ENCODE results near the gene CLSTN2. TPM values are rescaled to one million over a fixed set of nuclear protein-coding genes. Genes with fewer than 3 reads are reported as not detected.

CLSTN2 gene
- total RNA-seq, 1 experiment from 2014 or later = 0.68 TPM

DNA sequence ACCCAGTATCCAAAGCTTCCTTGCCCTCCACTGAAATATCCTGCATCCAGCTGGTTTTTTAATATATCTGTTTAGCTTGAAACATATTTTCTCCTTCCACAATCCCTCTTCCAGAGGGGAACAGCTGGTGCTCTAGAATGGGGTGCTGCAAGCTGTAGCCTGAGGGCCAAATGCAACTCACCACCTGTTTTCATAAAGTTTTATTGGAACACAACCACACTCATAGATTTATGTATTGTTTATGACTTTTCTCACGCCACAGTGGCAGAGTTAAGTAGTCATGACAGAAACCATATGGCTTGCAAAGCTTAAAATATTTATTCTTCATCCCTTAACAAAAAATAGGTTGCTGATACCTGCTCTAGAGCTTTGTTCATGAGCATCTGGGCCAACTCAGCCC is 298.7 kb downstream of the CLSTN2 start:
- Histone ChIP-seq H2AFZ (ENCODE audit: low read length) (no peak overlapping the region), H3K4me1 (ENCODE audit: insufficient read depth, low read length) (no peaks in the 10 kb centered on the region), H4K91ac (ENCODE audit: insufficient read length, low read depth, low read length) (no peak overlapping the region), H3K18ac (ENCODE audit: insufficient read length, low read depth, low read length) (no peak overlapping the region), H3K14ac (ENCODE audit: insufficient read depth, low read length) (no peak overlapping the region), H4K8ac (replicated peaks; ENCODE audit: insufficient read length, low read depth, low read length) (no peak overlapping the region), H3K79me2 (ENCODE audit: insufficient read depth, low read length) (no peaks in the 10 kb centered on the region), H2BK5ac (ENCODE audit: insufficient read length, low read length) (no peak overlapping the region), H3K23me2 (ENCODE audit: insufficient read length, low read depth, low read length, poor library complexity, severe bottlenecking) (no peaks in the 10 kb centered on the region), H3K9ac (ENCODE audit: extremely low read depth, insufficient read length, low read length) (no peak overlapping the region), H3K27ac (ENCODE audit: insufficient read length, low read depth, low read length) (no peak overlapping the region), H4K20me1 (ENCODE audit: control insufficient read depth, insufficient read depth, insufficient read length) (no peaks in the 10 kb centered on the region), H3K79me1 (ENCODE audit: insufficient read depth, low read depth, low read length, poor library complexity, severe bottlenecking) (no peaks in the 10 kb centered on the region), H2BK12ac (ENCODE audit: insufficient read length, low read depth, low read length) (no peak overlapping the region), H3K9me3 (ENCODE audit: control insufficient read depth, low read depth, low read length) (peaks cover 5% of the 10 kb centered on the region), H3K56ac (ENCODE audit: insufficient read length, low read depth, low read length) (no peak overlapping the region), H2BK120ac (ENCODE audit: low read depth, low read length, poor library complexity, severe bottlenecking) (no peak overlapping the region), H3K4ac (ENCODE audit: low read depth, low read length) (no peak overlapping the region), H3K27me3 (ENCODE audit: insufficient read depth, low read length) (no peaks in the 10 kb centered on the region), H4K5ac (ENCODE audit: insufficient read length, low read depth, low read length) (no peak overlapping the region), H3T11ph (ENCODE audit: low read length) (no peak overlapping the region), H2BK15ac (ENCODE audit: low read depth, low read length) (no peak overlapping the region), H3K4me2 (ENCODE audit: insufficient read depth, insufficient read length, low read length) (no peak overlapping the region), H2BK20ac (ENCODE audit: low read depth, low read length, poor library complexity, severe bottlenecking) (no peak overlapping the region), H3K23ac (ENCODE audit: insufficient read length, low read depth, low read length) (no peak overlapping the region), H2AK5ac (ENCODE audit: insufficient read length, low read length) (no peak overlapping the region)
- Mint-ChIP-seq H3K4me3 (no peak overlapping the region), H3K27ac (no peak overlapping the region), H3K9me3 (peaks cover 12 to 13% of the 10 kb centered on the region in 2 experiments), H3K27me3 (ENCODE audit: low read depth) (no peaks in the 10 kb centered on the region; the same call in 1 of the 2 replicates), H3K4me1 (no peaks in the 10 kb centered on the region), H3K36me3 (ENCODE audit: insufficient read depth in 1 of 3, low read depth in 3 of 3) (peaks cover 3 to 21% (median 10%) of the 10 kb centered on the region in 3 experiments)
- whole genome bisulfite sequencing (ENCODE audit: extremely low coverage, insufficient read length, low lambda C conversion rate) = no CpG with 5 or more reads among the region's 1 CpG
- no peak for DNase-seq
- TF ChIP-seq CTCF (conservative IDR thresholded peaks at IDR 0.05) = no peak

All from H9 (cell line).